ENCODE measurements around the gene PACSIN2.

Gene PACSIN2

DNA sequence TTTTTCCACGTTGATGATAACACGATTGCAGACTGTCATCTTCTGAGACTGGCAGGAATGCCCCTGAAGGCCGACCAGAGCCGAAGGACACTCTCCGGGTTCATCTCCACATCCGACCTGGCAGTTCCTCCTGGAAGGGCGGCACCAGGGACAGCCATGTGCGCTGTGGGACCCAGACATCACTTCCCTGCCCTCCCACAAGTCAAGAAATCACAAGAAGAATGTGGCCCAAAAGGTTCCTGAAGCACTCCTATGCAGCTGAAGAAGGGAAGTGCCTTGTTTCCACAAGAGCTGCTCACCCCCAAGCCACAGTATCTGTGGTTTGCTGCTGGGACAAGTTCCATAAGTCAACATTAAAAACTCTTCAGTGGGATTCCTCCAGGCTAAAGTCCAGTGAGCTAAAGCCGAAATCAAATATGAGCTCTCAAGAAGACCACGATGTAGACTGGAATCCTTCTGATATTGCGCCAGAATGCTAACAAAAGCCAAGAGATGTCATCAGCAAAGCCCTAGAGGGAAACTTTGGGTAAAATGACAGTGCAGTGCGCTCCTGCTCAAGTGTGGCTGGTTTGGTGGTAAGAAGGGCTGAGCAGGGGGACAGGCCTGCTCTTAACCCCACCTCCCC lies 21.2 kb downstream of the PACSIN2 start:
- Histone ChIP-seq H3K27me3 (ENCODE audit: control insufficient read depth, insufficient read depth, low read length) (no peaks in the 10 kb centered on the region), H3K4me1 (no peaks in the 10 kb centered on the region), H3K4me2 (ENCODE audit: low read length) (no peak overlapping the region), H3K4me3 (ENCODE audit: low read depth, low read length) (no peak overlapping the region), H3K79me2 (peaks cover 9% of the 10 kb centered on the region), H3K9me3 (ENCODE audit: control insufficient read depth, low read length) (no peaks in the 10 kb centered on the region), H3K36me3 (ENCODE audit: control insufficient read depth, insufficient read depth, low read length) (no peaks in the 10 kb centered on the region), H3K9ac (no peak overlapping the region), H3K27ac (no peak overlapping the region), H2AFZ (no peak overlapping the region)
- no peak for TF ChIP-seq CTCF (IDR thresholded peaks at IDR 0.05)

GRCh38 chr22:42992886-42993479 lies 22.0 kb downstream of the PACSIN2 start:
- H2AFZ ChIP-seq = no peak overlapping the region
- H3K4me2 ChIP-seq (ENCODE audit: low read length) = no peak overlapping the region
- H3K36me3 ChIP-seq (ENCODE audit: control insufficient read depth, insufficient read depth, low read length) = no peaks in the 10 kb centered on the region
- no peak for TF ChIP-seq CTCF (IDR thresholded peaks at IDR 0.05)
- H3K9ac ChIP-seq = no peak overlapping the region
- H3K79me2 ChIP-seq = peaks cover 9% of the 10 kb centered on the region
- no peak overlapping the region for H3K27ac ChIP-seq
- H3K9me3 ChIP-seq (ENCODE audit: control insufficient read depth, low read length) = no peaks in the 10 kb centered on the region
- no peaks in the 10 kb centered on the region for H3K27me3 ChIP-seq (ENCODE audit: control insufficient read depth, insufficient read depth, low read length)
- H3K4me3 ChIP-seq (ENCODE audit: low read depth, low read length) = no peak overlapping the region
- H3K4me1 ChIP-seq = no peaks in the 10 kb centered on the region

DNA sequence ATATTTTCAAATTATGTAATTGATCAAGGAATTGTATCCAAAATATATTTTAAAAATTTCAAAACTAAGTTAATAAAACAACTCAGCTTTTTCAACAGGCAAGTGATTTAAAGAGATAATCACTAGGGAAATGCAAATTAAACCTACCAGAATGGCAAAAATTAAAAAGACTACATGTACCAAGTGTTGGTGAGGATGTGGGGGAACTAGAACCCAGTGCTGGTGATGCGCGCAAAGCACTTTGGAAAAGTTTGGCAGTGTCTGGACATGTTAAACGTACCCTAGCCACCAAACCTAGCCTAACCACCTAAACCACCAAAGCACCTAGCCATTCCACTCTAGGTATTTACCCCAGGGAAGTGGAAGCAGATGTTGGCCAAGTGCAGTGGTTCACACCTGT lies 22.9 kb downstream of the PACSIN2 start:
- peaks cover 14% of the 10 kb centered on the region for H3K79me2 ChIP-seq
- H3K27ac ChIP-seq = no peak overlapping the region
- no peak overlapping the region for H2AFZ ChIP-seq
- no peaks in the 10 kb centered on the region for H3K36me3 ChIP-seq (ENCODE audit: control insufficient read depth, insufficient read depth, low read length)
- no peak overlapping the region for H3K4me2 ChIP-seq (ENCODE audit: low read length)
- TF ChIP-seq CTCF (IDR thresholded peaks at IDR 0.05) = no peak
- no peaks in the 10 kb centered on the region for H3K9me3 ChIP-seq (ENCODE audit: control insufficient read depth, low read length)
- no peak overlapping the region for H3K4me3 ChIP-seq (ENCODE audit: low read depth, low read length)
- H3K27me3 ChIP-seq (ENCODE audit: control insufficient read depth, insufficient read depth, low read length) = no peaks in the 10 kb centered on the region
- H3K9ac ChIP-seq = no peak overlapping the region
- H3K4me1 ChIP-seq = no peaks in the 10 kb centered on the region

- H3K4me3 ChIP-seq (ENCODE audit: low read depth, low read length) = no peak overlapping the region
Observed at GRCh38 chr22:42991010-42991651, 23.8 kb downstream of the PACSIN2 start.

More at GRCh38 chr22:42991010-42991651, 23.8 kb downstream of the PACSIN2 start:
- Histone ChIP-seq H3K27ac (no peak overlapping the region), H3K9me3 (ENCODE audit: control insufficient read depth, low read length) (no peaks in the 10 kb centered on the region), H3K79me2 (peaks cover 17% of the 10 kb centered on the region), H3K36me3 (ENCODE audit: control insufficient read depth, insufficient read depth, low read length) (no peaks in the 10 kb centered on the region), H3K4me1 (no peaks in the 10 kb centered on the region), H3K27me3 (ENCODE audit: control insufficient read depth, insufficient read depth, low read length) (no peaks in the 10 kb centered on the region), H3K9ac (no peak overlapping the region), H2AFZ (no peak overlapping the region), H3K4me2 (ENCODE audit: low read length) (no peak overlapping the region)
- TF ChIP-seq CTCF (IDR thresholded peaks at IDR 0.05) = no peak

All from parathyroid adenoma (tissue), 2 donors.